Measurements from ENCODE around the gene NXPH2.

DNA sequence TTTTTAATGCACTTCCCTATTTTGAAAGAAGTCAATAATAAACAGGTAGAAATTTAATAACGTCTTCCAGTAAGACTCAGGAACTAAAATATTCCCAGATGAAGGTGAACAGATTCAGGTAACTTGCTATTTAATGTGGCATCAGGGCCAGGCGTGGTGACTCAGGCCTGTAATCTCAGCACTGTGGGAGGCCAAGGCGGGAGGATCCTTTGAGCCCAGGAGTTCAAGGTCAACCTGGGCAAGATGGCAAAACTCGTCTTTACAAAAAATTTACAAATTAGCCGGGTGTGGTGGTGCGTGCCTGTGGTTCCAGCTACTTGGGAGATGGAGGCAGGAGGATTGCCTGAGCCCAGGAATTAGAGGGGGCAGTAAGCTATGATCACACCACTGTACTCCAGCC is 81.8 kb downstream of the NXPH2 start:
- TF ChIP-seq EZH2 (IDR thresholded peaks at IDR 0.05; ENCODE audit: borderline replicate concordance, low read depth, low read length, severe bottlenecking) (no peak), POLR2A (IDR thresholded peaks at IDR 0.05; ENCODE audit: low read depth, low read length) (no peak), POLR2AphosphoS5 (IDR thresholded peaks at IDR 0.05; ENCODE audit: insufficient read depth, low read depth, low read length) (no peak), JUN (IDR thresholded peaks at IDR 0.05; ENCODE audit: borderline replicate concordance, insufficient read depth, insufficient read length, low read depth) (no peak)
- TF ChIP-seq, protein P1, sequence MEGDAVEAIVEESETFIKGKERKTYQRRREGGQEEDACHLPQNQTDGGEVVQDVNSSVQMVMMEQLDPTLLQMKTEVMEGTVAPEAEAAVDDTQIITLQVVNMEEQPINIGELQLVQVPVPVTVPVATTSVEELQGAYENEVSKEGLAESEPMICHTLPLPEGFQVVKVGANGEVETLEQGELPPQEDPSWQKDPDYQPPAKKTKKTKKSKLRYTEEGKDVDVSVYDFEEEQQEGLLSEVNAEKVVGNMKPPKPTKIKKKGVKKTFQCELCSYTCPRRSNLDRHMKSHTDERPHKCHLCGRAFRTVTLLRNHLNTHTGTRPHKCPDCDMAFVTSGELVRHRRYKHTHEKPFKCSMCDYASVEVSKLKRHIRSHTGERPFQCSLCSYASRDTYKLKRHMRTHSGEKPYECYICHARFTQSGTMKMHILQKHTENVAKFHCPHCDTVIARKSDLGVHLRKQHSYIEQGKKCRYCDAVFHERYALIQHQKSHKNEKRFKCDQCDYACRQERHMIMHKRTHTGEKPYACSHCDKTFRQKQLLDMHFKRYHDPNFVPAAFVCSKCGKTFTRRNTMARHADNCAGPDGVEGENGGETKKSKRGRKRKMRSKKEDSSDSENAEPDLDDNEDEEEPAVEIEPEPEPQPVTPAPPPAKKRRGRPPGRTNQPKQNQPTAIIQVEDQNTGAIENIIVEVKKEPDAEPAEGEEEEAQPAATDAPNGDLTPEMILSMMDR (IDR thresholded peaks at IDR 0.05; ENCODE audit: extremely low read depth in 1 of 2, insufficient read depth in 1 of 2, low read depth in 1 of 2, low read length in 2 of 2), result no peak
- TF ChIP-seq, protein P2, sequence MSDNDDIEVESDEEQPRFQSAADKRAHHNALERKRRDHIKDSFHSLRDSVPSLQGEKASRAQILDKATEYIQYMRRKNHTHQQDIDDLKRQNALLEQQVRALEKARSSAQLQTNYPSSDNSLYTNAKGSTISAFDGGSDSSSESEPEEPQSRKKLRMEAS (IDR thresholded peaks at IDR 0.05; ENCODE audit: insufficient read depth, insufficient read length), result no peak

All from endothelial cell of umbilical vein (primary cell).